CD4-positive, alpha-beta memory T cell (primary cell): Measurements from ENCODE around the gene FAM200C. TPM values are rescaled to one million over a fixed set of nuclear protein-coding genes. Genes with fewer than 3 reads are reported as not detected.

Experiments used
- CTCF ChIA-PET: fragments of 350-600 bp; sonication (Branson Sonifier 250); formaldehyde crosslinking; loops from one replicate; lab custom pipeline; 2021; ENCODE audit warnings: inconsistent platforms; ENCODE audit not compliant: partially characterized antibody; lab: Charles Lee
- POLR2A ChIA-PET: fragments of 350-600 bp; sonication (Branson Sonifier 250); formaldehyde crosslinking; loops from one replicate; lab custom pipeline; 2021; ENCODE audit not compliant: partially characterized antibody; lab: Charles Lee
- DNase-seq, 5 donors: peaks; one replicate each; pipeline versions ENCODE4 v3.0.0 to v3.0.0-alpha.2; 2020 to 2022; ENCODE audit warnings: mixed read lengths in 1 of 5
- H3K27ac ChIP-seq: one replicate; pipeline ENCODE4 v1.7.0; 2013; ENCODE audit warnings: low read depth, low read length
- H3K27me3 ChIP-seq: 2 replicates; pipeline ENCODE4 v1.7.0; 2013; ENCODE audit warnings: mild to moderate bottlenecking, low read length, moderate library complexity; ENCODE audit not compliant: insufficient read depth
- H3K36me3 ChIP-seq: 2 replicates; pipeline ENCODE4 v1.7.0; 2013; ENCODE audit warnings: mild to moderate bottlenecking, low read length, moderate library complexity; ENCODE audit not compliant: insufficient read depth
- H3K4me1 ChIP-seq: 2 replicates; pipeline ENCODE4 v1.7.0; 2013; ENCODE audit warnings: mild to moderate bottlenecking, low read length, moderate library complexity; ENCODE audit not compliant: insufficient read depth
- H3K4me3 ChIP-seq, 2 donors: one replicate each; pipeline ENCODE4 v1.7.0; 2013; ENCODE audit warnings: low read length in 2 of 2, mild to moderate bottlenecking in 1 of 2
- H3K9me3 ChIP-seq, 2 donors: one replicate each; pipeline ENCODE4 v1.7.0; 2013; ENCODE audit warnings: low read length in 2 of 2, control low read depth in 1 of 2; ENCODE audit not compliant: control insufficient read depth in 1 of 2
- H3K27ac Mint-ChIP-seq, 7 donors: one replicate each; pipeline ENCODE4 v1.8.0; 2020 to 2021; ENCODE audit warnings: mixed read lengths in 7 of 7, mild to moderate bottlenecking in 6 of 7, inconsistent platforms in 3 of 7, moderate library complexity in 3 of 7
- H3K27me3 Mint-ChIP-seq, 2 donors: one replicate each; pipeline ENCODE4 v1.8.0; 2020 to 2021; ENCODE audit warnings: mixed read lengths in 2 of 2
- H3K36me3 Mint-ChIP-seq, 2 donors: one replicate each; pipeline ENCODE4 v1.8.0; 2020 to 2021; ENCODE audit warnings: mixed read lengths in 2 of 2, inconsistent platforms in 1 of 2, mild to moderate bottlenecking in 1 of 2
- H3K4me1 Mint-ChIP-seq, 4 donors: one replicate each; pipeline ENCODE4 v1.8.0; 2020 to 2021; ENCODE audit warnings: mixed read lengths in 4 of 4, mild to moderate bottlenecking in 1 of 4
- H3K4me3 Mint-ChIP-seq, 8 donors: one replicate each; pipeline ENCODE4 v1.8.0; 2020 to 2021; ENCODE audit warnings: mixed read lengths in 8 of 8, mild to moderate bottlenecking in 7 of 8, moderate library complexity in 6 of 8, inconsistent platforms in 3 of 8
- H3K9me3 Mint-ChIP-seq, 8 donors: one replicate each; pipeline ENCODE4 v1.8.0; 2020 to 2021; ENCODE audit warnings: mixed read lengths in 8 of 8, mild to moderate bottlenecking in 5 of 8, inconsistent platforms in 3 of 8, moderate library complexity in 1 of 8
- intact Hi-C: fragments of 100-400 bp; cut with micrococcal nuclease; formaldehyde crosslinking; loops from one replicate; pipeline ENCODE4 v1.15.1; 2023
- polyA plus RNA-seq, 2 donors: library from polyadenylated mRNA; unstranded; fragments of 300-500 nt; fragmentation: Illumina TruSeq; gene quantifications; one replicate each; pipeline ENCODE4 v1.2.3, GENCODE V29; 2021
- total RNA-seq, 2 experiments: library from RNA; stranded (reverse); gene quantifications; one replicate each; pipeline ENCODE4 v1.2.3, GENCODE V29; 2021

FAM200C gene
- total and polyA plus RNA-seq, 4 experiments from 2014 or later = 0.08 to 1.1 (median 0.49) TPM

DNA sequence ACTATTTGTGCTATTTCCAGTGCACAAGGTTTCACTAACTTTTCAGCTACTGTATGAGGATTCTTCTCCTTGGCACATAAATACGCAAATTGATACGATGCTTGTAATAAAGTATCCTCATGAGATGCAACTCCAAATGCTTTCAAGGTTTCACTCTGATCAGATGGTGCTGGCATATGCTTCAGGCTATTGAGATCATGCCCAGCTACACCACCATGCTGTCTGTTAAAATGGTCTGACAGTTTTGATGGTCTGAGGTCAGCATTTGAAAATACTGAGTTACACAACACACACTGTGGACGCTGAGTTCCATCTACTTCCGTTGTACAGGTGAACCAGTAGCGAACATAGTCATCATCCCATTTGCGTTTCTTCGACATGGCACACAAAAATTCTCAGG, 4.7 kb downstream of the FAM200C start:
- no peak overlapping the region for H3K4me3 Mint-ChIP-seq
- ChIA-PET CTCF (interaction anchor here (1.4 to 2.1 kb wide), 2 partner anchors 24 to 373 kb away, joined by 4 to 7 read pairs; partner anchors contain the start of gene SLU7), POLR2A (no interaction called here)
- no peak overlapping the region for H3K27ac Mint-ChIP-seq
- Histone ChIP-seq H3K27ac (no peak overlapping the region), H3K4me1 (peaks cover 6% of the 10 kb centered on the region), H3K9me3 (no peaks in the 10 kb centered on the region), H3K27me3 (no peaks in the 10 kb centered on the region), H3K36me3 (no peaks in the 10 kb centered on the region), H3K4me3 (no peak overlapping the region)
- H3K36me3 Mint-ChIP-seq = peaks cover 0 to 4% of the 10 kb centered on the region in 2 donors
- H3K27me3 Mint-ChIP-seq = peaks cover 0 to 2% of the 10 kb centered on the region in 2 donors
- peaks cover 11 to 13% (median 12%) of the 10 kb centered on the region in 4 donors for H3K4me1 Mint-ChIP-seq
- intact Hi-C loops = no loop called here
- no peaks in the 10 kb centered on the region for H3K9me3 Mint-ChIP-seq
- DNase-seq = no peak

DNA sequence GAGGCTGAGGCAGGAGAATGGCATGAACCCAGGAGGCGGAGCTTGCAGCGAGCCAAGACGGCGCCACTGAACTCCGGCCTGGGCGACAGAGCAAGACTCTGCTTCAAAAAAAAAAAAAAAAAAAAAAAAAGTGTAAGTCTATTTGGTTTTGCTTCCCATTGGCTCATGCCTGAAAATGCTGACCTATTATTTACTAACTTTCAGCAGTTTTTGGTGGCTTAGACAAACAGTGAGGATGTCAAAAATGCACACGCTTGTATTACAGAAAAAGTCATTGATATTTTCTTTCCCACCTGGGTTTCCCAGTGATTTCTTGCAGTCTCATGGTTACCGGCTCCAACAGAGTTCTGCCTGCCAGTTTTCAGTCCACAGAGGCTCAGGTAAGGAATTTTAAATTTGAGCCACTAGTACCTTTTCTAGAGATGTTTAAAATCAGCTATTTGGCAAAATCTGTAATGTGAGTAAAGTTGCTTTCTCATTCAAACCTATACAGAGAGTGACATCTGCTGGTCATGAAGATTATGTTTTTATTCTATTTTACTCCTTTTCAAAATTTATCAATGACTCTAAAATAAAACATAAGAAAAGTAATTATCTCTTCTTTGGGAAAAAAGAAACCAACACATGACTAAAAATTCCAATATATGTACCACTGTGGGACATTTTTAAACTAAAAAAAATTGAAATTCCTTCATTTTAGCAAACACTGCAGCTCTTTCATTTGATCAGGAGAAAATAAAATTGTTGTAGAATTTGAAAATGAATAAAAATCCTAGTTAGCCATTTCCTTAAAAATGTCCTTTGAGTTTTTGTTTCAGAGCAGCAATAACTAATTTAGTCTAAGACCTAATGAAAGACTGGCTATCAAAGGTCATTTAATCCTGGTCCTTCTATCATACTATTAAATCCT, 8.8 kb downstream of the FAM200C start:
- Histone ChIP-seq H3K27ac (no peak overlapping the region), H3K9me3 (no peaks in the 10 kb centered on the region), H3K27me3 (no peaks in the 10 kb centered on the region), H3K4me1 (no peaks in the 10 kb centered on the region), H3K4me3 (no peak overlapping the region), H3K36me3 (no peaks in the 10 kb centered on the region)
- H3K36me3 Mint-ChIP-seq = peaks cover 4 to 13% of the 10 kb centered on the region in 2 donors
- ChIA-PET POLR2A (no interaction called here), CTCF (interaction anchor here (0.7 to 2.3 kb wide), 10 partner anchors 9 to 1234 kb away, joined by 3 to 7 read pairs (median 4); partner anchors contain the start of gene FAM200C)
- peaks cover 0 to 2% (median 0%) of the 10 kb centered on the region in 4 donors for H3K4me1 Mint-ChIP-seq
- intact Hi-C loops = loop anchor here (1.0 kb wide), 1 partner anchor 370 kb away; no protein-coding TSS in a partner anchor
- no peak overlapping the region for H3K27ac Mint-ChIP-seq
- peak in 3 of 5 donors; percentile 7 to 20 (median 13) for DNase-seq
- H3K27me3 Mint-ChIP-seq = peaks cover 0 to 2% of the 10 kb centered on the region in 2 donors
- H3K9me3 Mint-ChIP-seq = peaks cover 0 to 21% (median 14%) of the 10 kb centered on the region in 8 donors
- no peak overlapping the region for H3K4me3 Mint-ChIP-seq

DNA sequence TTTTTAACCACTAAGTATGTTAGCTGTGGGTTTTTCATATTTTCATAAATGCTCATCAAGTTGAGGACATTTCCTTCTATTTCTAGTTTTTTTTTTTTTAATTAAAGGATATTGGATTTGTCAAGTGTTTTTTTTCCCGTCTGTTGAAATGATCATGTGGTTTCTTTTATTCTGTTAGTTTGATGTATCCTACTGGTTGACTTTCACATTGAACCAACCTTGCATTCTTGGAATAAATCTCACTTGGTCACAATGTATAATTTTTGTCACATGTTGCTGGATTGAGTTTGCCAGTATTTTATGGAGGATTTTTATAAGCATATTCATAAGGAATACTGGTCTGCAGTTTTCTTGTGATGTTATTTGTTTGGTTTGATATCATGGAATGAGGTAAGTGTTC, 12.4 kb downstream of the FAM200C start:
- Mint-ChIP-seq H3K9me3 (peaks cover 0 to 21% (median 14%) of the 10 kb centered on the region in 8 donors), H3K4me1 (peaks cover 0 to 2% (median 0%) of the 10 kb centered on the region in 4 donors), H3K4me3 (no peak overlapping the region), H3K27me3 (peaks cover 0 to 2% of the 10 kb centered on the region in 2 donors), H3K36me3 (peaks cover 4 to 13% of the 10 kb centered on the region in 2 donors), H3K27ac (no peak overlapping the region)
- H3K4me1 ChIP-seq = no peaks in the 10 kb centered on the region
- ChIA-PET CTCF (no interaction called here), POLR2A (no interaction called here)
- intact Hi-C loops = no loop called here
- DNase-seq = no peak
- no peak overlapping the region for H3K4me3 ChIP-seq
- H3K36me3 ChIP-seq = no peaks in the 10 kb centered on the region
- H3K27ac ChIP-seq = no peak overlapping the region
- no peaks in the 10 kb centered on the region for H3K9me3 ChIP-seq
- H3K27me3 ChIP-seq = no peaks in the 10 kb centered on the region

DNA sequence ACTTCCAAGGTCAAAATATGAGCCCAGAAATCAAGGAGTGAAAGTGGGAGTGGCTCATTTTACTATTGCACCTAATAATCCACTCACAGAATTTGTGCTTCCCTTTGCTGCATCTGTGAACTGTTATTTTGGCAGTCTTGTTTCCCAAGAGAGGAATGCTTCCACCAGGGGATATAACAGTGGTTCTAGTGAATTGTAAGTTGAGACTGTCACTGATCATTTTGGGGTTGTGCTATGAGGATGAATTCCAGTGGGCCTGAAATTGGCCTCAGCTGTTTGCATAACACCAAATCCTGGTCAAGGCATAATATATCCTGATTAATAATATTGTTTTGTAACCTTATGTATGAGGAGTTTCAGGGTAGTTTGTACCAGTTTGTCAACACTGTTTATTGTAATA, 14.4 kb downstream of the FAM200C start:
- Mint-ChIP-seq H3K9me3 (peaks cover 0 to 21% (median 14%) of the 10 kb centered on the region in 8 donors), H3K27ac (no peak overlapping the region), H3K4me1 (no peaks in the 10 kb centered on the region), H3K36me3 (peaks cover 4 to 13% of the 10 kb centered on the region in 2 donors), H3K27me3 (peaks cover 0 to 3% of the 10 kb centered on the region in 2 donors), H3K4me3 (no peak overlapping the region)
- ChIA-PET POLR2A (no interaction called here), CTCF (no interaction called here)
- Histone ChIP-seq H3K27me3 (no peaks in the 10 kb centered on the region), H3K36me3 (no peaks in the 10 kb centered on the region), H3K4me1 (no peaks in the 10 kb centered on the region), H3K4me3 (no peak overlapping the region), H3K9me3 (no peaks in the 10 kb centered on the region), H3K27ac (no peak overlapping the region)
- no peak for DNase-seq
- intact Hi-C loops = no loop called here

DNA sequence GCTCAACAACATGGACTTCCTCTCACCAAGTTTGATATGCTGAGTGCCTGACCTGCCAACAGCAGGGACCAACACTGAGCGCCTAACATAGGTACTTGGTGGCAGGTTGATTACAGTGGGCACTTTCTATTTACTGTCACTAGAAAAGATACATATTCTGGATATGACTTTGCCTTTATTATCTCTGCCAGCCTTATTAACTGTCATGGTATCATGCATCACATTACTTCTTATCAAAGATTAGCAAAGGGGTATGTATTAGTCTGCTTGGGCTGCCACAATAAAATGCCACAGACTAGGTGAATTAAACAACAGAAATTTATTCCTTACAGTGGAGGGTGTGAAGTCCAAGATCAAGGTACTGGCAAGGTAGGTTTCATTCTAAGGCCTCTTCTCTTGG, 15.2 kb downstream of the FAM200C start:
- POLR2A ChIA-PET = no interaction called here
- H3K27ac Mint-ChIP-seq = no peak overlapping the region
- Histone ChIP-seq H3K36me3 (no peaks in the 10 kb centered on the region), H3K4me3 (no peak overlapping the region), H3K27ac (no peak overlapping the region), H3K9me3 (no peaks in the 10 kb centered on the region), H3K4me1 (no peaks in the 10 kb centered on the region), H3K27me3 (no peaks in the 10 kb centered on the region)
- peaks cover 2 to 8% of the 10 kb centered on the region in 2 donors for H3K27me3 Mint-ChIP-seq
- no peak for DNase-seq
- CTCF ChIA-PET = no interaction called here
- H3K4me3 Mint-ChIP-seq = no peak overlapping the region
- intact Hi-C loops = no loop called here
- H3K9me3 Mint-ChIP-seq = peaks cover 0 to 21% (median 14%) of the 10 kb centered on the region in 8 donors
- H3K36me3 Mint-ChIP-seq = peaks cover 4 to 13% of the 10 kb centered on the region in 2 donors
- H3K4me1 Mint-ChIP-seq = no peaks in the 10 kb centered on the region

DNA sequence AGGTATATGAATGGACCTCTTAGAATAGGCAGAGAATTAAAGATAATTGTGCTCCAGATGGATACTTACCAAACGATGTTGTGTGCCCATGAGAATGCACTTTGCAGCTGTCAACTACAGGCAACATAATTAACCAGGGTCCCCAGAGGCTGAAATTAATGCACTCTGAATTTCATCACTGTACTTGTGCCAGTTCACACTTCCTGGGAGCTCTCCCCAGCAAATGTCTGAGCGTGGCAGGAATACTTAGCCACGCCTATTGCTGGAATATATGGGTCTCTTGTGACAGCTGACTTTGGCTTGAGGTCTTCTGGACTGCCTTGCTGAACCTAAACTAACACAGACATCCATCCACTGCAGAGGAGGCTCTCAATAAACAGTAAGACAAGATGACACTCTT, 17.5 kb downstream of the FAM200C start:
- Mint-ChIP-seq H3K36me3 (no peaks in the 10 kb centered on the region), H3K4me1 (no peaks in the 10 kb centered on the region), H3K27me3 (peaks cover 7 to 12% of the 10 kb centered on the region in 2 donors), H3K4me3 (no peak overlapping the region), H3K27ac (no peak overlapping the region), H3K9me3 (peaks cover 0 to 7% (median 4%) of the 10 kb centered on the region in 8 donors)
- Histone ChIP-seq H3K27me3 (no peaks in the 10 kb centered on the region), H3K4me1 (no peaks in the 10 kb centered on the region), H3K9me3 (no peaks in the 10 kb centered on the region), H3K27ac (no peak overlapping the region), H3K4me3 (no peak overlapping the region), H3K36me3 (no peaks in the 10 kb centered on the region)
- POLR2A ChIA-PET = no interaction called here
- CTCF ChIA-PET = no interaction called here
- intact Hi-C loops = no loop called here
- no peak for DNase-seq

DNA sequence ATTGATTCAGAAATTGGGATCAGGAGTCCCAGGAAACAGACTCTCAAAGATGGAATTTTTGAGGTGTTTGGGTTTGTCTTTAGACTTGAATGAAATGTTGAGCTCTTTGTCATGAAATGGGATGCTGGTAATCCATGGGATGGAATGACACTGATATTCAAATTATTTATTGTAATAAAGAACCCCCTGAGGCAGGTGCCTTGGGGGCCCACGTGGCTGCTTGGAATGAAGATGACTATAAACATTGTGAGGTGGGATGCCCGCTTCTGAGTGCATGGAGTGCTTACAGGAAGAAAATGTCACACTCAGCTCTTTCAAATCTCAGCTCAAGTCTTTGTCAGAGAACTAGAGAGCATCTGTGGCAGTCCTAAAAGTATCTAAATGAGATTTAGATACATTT, 19.8 kb downstream of the FAM200C start:
- no peaks in the 10 kb centered on the region for H3K27me3 ChIP-seq
- peaks cover 13 to 18% of the 10 kb centered on the region in 2 donors for H3K27me3 Mint-ChIP-seq
- ChIA-PET POLR2A (no interaction called here), CTCF (interaction anchor here (1.4 to 1.6 kb wide), 2 partner anchors 35 to 37 kb away, joined by 4 to 5 read pairs; no protein-coding TSS in a partner anchor)
- H3K27ac Mint-ChIP-seq = no peak overlapping the region
- no peaks in the 10 kb centered on the region for H3K4me1 ChIP-seq
- peaks cover 0 to 1% (median 0%) of the 10 kb centered on the region in 8 donors for H3K9me3 Mint-ChIP-seq
- no peaks in the 10 kb centered on the region for H3K36me3 ChIP-seq
- H3K9me3 ChIP-seq = no peaks in the 10 kb centered on the region
- no peaks in the 10 kb centered on the region for H3K36me3 Mint-ChIP-seq
- H3K4me3 Mint-ChIP-seq = no peak overlapping the region
- H3K4me1 Mint-ChIP-seq = no peaks in the 10 kb centered on the region
- no peak for DNase-seq
- no peak overlapping the region for H3K27ac ChIP-seq
- H3K4me3 ChIP-seq = no peak overlapping the region
- intact Hi-C loops = no loop called here
